Activated CD8-positive, alpha-beta memory T cell treated with anti-CD3 and anti-CD28 coated beads, Interleukin-2, amount 50 U/mL, for 24 hours (primary cell): ENCODE results near the gene AGPAT4.
A peak's percentile ranks its signal among the peaks of the same experiment; 100 is the strongest.

Source experiments
- DNase-seq: peaks from one replicate; pipeline ENCODE4 v3.0.0-alpha.2; 2020; ENCODE audit errors: extremely low read depth

The AGPAT4 gene

DNA sequence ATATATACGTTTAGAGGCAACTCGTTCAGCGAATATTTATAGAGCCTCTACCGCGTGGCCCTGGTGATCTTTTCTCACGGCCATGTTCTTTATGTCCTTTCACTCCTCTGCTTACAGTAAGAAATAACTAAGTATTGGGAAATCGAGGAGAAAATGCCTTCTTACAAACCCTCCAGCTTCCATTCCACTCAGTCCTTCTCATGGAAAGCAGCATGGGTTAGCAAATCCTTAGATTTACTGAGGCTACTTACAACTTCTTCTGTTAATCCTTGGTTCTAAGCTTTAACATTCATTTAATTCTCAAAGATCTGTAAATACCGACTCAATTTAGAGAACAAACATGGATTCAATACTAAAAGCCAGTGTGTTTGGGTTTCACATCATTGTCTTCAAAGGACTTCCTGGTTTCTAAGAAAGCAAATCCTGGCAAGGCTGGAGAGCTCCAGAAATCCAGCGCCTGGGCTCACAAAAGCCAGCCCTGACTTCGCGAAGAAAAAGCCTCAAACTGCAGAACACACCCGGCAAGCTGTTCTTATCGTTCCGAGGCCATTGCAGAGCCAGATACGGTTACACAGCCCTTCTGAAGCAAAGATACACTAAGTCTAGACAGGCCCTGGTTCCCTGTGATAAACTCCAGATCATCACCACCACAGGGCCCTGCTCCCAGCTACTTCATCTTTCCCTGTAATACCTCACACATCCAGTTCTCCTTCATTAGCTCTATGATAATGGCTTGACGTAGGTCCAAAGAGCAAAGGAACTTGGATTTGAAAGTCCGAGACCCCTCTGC is 19.2 kb downstream of the AGPAT4 start:
- no peak for DNase-seq

DNA sequence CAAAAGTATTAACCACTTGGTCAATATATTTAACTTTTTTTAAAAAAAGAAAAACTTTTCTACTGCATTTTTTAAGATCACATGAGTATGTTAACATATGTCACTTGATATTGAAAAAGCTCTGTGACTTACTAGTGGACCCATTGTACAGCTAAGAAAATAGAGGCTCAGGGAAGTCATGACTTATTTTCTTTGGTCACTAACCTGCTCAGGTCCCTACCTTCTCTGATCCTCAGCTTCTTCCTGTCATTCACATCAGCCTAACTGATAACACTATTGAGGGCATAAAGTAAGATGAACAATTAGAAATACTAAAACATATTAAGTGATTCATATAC is 19.8 kb downstream of the AGPAT4 start:
- no peak for DNase-seq

GRCh38 chr6:161251345-161251744 is 22.5 kb downstream of the AGPAT4 start:
- DNase-seq: no peak

- DNase-seq: no peak
These were observed 24.5 kb downstream of the AGPAT4 start for GRCh38 chr6:161249327-161249726.

GRCh38 chr6:161246725-161247124 is 27.1 kb downstream of the AGPAT4 start:
- DNase-seq: no peak

DNA sequence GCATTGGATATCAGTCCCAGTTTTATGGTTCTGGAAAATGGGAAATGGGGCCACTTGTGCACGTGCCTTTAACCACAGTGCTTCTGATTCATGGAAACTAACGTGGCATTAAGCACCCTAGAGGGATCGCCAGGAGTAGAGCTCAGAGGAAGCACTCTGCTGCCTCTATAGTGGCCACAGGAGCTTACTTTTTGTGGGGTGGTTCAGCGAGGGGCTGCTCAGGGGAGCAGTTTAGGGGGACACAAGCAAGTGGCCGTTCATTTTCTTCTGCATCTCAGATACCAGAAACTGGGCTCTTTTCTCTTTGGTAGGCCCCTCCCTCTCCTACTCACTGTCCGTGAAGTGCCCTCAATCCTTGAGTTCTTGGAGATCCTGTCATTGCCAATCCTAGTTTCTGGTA is 28.5 kb downstream of the AGPAT4 start:
- no peak for DNase-seq

DNA sequence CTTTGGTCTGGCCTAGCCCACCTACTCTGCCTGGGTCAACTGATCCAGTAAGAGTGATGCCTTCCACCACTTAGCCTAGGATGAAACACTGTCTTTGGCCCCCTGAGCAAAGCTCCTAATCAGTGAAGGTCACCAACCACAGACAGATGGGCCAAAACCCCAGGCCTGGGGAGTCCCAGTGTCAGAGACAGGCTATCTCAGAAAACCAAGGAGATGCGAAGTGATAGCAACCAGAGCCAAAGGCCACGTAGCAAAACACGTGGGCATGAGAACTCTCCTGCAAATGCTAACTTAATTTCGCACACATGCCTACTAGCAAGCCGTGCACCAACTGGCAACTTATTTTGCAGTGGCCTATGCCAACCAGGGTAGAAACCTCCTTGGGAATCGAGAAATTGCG is 29.1 kb downstream of the AGPAT4 start:
- no peak for DNase-seq

DNA sequence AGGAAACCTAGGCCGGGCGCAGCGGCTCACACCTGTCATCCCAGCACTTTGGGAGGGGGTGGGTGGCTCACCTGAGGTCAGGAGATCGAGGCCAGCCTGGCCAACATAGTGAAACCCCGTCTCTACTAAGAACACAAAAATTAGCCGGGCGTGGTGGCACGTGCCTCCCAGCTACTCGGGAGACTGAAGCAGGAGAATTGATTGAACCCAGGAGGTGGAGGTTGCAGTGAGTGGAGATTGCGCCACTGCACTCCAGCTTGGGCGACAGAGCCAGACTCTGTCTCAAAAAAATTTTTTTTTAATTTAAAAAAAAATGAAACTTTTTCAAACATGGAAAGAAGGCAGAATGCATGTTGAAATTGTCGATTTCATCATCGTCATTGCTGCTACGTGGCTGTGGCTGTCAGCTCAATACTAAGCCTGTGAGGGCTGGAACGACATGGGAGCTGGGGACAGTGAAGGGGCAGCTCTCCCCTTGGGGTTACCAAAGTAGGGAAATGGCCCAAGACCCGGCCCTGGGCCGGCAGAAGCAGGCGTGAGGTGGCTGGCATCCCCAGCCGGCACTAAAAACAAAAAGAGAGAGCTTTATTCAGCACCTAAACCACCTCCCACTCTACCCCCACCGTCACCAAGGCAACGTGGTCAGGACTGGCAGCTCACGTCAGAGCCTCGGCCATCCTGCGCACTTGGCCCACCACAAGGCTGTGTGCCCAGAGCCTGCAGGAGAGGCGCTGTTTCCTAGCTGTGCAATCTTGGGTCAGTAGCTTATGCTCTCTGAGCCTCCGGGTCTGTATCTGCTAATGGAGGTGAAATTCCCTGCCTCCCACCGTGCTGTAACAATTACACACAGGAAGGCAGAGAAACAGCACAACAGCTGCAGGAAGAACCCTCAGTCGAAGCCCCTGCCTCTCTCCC is 30.8 kb downstream of the AGPAT4 start:
- peak; percentile 18 for DNase-seq

DNA sequence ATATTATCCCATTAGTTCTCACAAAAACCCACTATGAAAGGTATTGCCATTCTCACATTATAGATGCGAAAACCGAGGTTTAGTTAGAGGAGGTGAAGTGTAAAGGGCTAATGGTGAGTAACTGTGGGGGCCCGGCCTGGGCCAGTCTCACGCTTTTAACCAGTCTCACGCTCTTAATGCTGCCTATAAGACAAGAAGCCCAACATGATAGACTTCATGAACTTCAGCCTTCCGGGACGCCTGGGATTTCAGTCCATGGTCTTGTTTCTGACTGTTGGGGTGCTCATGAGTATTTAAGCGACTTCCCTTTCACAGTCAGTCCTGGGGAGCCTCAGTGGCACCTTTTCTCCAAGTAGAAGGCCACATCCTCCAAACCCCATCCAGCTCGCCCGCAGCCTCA is 31.7 kb downstream of the AGPAT4 start:
- DNase-seq: no peak

GRCh38 chr6:161239001-161239400 is 34.9 kb downstream of the AGPAT4 start:
- DNase-seq: no peak

GRCh38 chr6:161238500-161238899 is 35.4 kb downstream of the AGPAT4 start:
- DNase-seq: no peak

GRCh38 chr6:161238081-161238480 is 35.8 kb downstream of the AGPAT4 start:
- no peak for DNase-seq

GRCh38 chr6:161237176-161237575 is 36.7 kb downstream of the AGPAT4 start:
- DNase-seq: no peak

DNA sequence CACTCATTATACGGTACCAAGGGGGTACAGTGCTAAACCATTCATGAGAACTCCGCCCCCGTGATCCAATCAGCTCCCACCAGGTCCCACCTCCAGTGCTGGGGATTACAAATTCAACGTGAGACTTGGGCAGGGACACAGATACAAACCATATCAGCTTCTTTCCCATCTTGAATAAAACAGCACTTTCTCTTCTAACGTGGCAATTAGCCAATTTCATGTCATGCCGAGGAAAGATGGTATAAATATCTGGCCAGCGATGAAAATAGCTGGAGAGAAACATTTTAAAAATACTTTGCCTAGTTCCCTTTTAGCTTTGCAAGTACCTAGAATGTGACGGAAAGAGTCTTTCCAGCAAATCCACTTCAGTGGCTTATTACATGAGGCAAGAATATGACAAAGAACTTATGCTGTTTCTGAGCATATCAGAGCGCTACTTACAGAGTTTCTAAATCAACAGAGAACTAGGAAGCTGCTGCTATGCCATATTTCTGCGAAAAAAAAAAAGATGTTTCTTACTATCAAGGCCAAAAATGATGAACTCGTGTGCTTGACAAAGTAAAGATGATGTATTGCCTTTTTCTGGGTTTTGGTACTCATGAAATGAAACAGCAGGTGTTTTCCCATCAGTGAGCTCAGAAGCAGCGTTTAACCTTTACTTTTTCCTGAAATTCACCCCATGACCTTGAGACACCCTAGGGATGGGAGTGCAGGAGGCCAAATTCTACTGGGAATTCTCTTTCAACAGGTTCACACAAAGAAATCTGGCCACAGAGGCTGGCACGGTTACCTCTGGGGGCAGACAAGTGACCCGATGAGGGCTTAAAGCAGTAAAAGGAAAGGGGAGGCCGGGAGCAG is 37.9 kb downstream of the AGPAT4 start:
- DNase-seq: no peak

GRCh38 chr6:161233986-161234661 is 39.7 kb downstream of the AGPAT4 start:
- no peak for DNase-seq

GRCh38 chr6:161232467-161232866 is 41.4 kb downstream of the AGPAT4 start:
- DNase-seq: no peak

- DNase-seq: no peak
These were observed 41.9 kb downstream of the AGPAT4 start for GRCh38 chr6:161232010-161232409.

DNA sequence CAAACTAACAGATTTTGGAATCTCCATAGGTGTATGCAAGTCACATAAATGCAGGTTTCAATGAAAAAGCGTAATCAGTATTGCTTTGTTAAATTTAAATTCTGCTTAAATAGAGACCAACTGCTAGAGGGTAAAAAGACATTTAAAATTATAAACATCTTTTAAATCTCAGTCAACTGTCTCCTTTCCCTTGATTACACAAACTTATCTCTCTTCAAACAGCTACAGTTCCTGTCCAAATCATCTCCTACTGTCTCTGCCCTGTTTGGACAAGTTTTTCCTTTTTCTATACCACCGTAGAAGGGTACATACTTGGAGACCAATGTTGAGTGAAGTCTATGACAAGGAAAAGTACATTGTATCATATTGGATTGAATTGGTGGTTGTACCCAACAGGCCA is 43.5 kb downstream of the AGPAT4 start:
- no peak for DNase-seq

DNA sequence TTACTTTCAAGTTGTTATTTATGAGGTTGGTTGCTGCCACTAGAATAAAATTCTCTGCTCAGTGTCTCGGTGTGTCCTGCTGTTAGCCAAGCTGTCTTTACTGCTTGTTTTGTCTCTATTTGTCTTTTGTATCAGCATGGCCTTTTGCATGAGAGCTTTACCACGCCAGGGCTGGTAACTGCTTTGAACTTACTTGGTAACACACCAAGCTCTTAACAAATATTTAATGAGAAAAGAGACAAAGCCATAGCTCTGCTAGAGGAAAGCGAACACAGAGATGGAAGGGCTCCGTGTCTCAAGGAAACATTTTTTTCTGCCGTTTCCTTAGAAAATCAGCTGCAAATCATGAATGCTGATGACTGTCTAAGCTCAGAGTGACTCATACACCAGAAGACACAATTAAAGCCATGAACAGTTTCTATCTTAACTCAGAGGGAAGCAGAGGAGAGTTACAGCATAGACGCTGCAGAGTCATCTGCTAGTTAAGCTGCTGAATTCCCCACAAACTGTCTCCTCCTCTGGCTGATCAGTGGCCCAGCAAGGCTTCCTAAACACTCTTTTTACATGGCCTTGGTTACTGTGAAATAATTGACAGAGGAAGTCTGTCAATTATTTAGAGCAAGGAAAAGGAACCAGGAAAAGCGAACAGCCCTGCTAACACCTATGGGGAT is 44.8 kb downstream of the AGPAT4 start:
- no peak for DNase-seq

- no peak for DNase-seq
These were observed 45.8 kb downstream of the AGPAT4 start for GRCh38 chr6:161228096-161228495.
